Daoy (cell line): ENCODE measurements around the gene WFDC6. TPM values are rescaled to one million over a fixed set of nuclear protein-coding genes. Genes with fewer than 3 reads are reported as not detected.

Experiments used
- total RNA-seq: library from RNA; depleted of rRNA; stranded (reverse); fragments of >200 nt; shearing (Covaris generic); gene quantifications from 2 replicates; pipeline ENCODE4 v1.2.3, GENCODE V29; 2014; rRNA removed

WFDC6 gene
- total RNA-seq, 1 experiment from 2014 or later, result not detected

Other genes starting within 250 kb of the WFDC6 start
- not detected in 2 replicates for gene RBPJL, start 232.6 kb downstream of the WFDC6 start, total RNA-seq
- gene MATN4, start 231.2 kb downstream of the WFDC6 start, total RNA-seq, result not detected in 2 replicates
- gene SDC4, start 191.1 kb downstream of the WFDC6 start, total RNA-seq, result 136 and 143 TPM in 2 replicates
- 12.5 and 13.3 TPM in 2 replicates for gene SYS1, start 176.3 kb downstream of the WFDC6 start, total RNA-seq
- not detected in 2 replicates for gene TP53TG5, start 161.2 kb downstream of the WFDC6 start, total RNA-seq
- 5.8 and 7.3 TPM in 2 replicates for gene DBNDD2, start 131.2 kb downstream of the WFDC6 start, total RNA-seq
- gene PIGT, start 123.3 kb downstream of the WFDC6 start, total RNA-seq, result 51.3 and 58.7 TPM in 2 replicates
- gene WFDC2, start 69.7 kb downstream of the WFDC6 start, total RNA-seq, result not detected in 2 replicates
- not detected in 2 replicates for gene SPINT3, start 23.9 kb downstream of the WFDC6 start, total RNA-seq
- not detected in 2 replicates for gene EPPIN, start 7.9 kb upstream of the WFDC6 start, total RNA-seq
- not detected in 2 replicates for gene WFDC8, start 39.8 kb upstream of the WFDC6 start, total RNA-seq
- not detected in 2 replicates for gene WFDC10A, start 90.3 kb upstream of the WFDC6 start, total RNA-seq
- gene WFDC9, start 91.8 kb upstream of the WFDC6 start, total RNA-seq, result not detected in 2 replicates
- not detected in 2 replicates for gene WFDC11, start 130.8 kb upstream of the WFDC6 start, total RNA-seq
- not detected in 2 replicates for gene WFDC13, start 162.6 kb upstream of the WFDC6 start, total RNA-seq
- not detected in 2 replicates for gene WFDC10B, start 165.5 kb upstream of the WFDC6 start, total RNA-seq
- gene SPINT4, start 182.9 kb upstream of the WFDC6 start, total RNA-seq, result not detected in 2 replicates